Measurements from ENCODE around the gene LAMA2.

The LAMA2 gene

GRCh38 chr6:129398764-129399163 is 515.8 kb downstream of the LAMA2 start:
- DNase-seq = no peak

- no peak for DNase-seq
Measured at GRCh38 chr6:129402244-129402643, 519.3 kb downstream of the LAMA2 start.

GRCh38 chr6:129411092-129411491 is 528.2 kb downstream of the LAMA2 start:
- DNase-seq = no peak

- no peak for DNase-seq
Measured at GRCh38 chr6:129416337-129416990, 533.5 kb downstream of the LAMA2 start.

- no peak for DNase-seq
Measured at GRCh38 chr6:129417416-129418086, 534.6 kb downstream of the LAMA2 start.

- DNase-seq = no peak
Measured at GRCh38 chr6:129419324-129419723, 536.4 kb downstream of the LAMA2 start.

- DNase-seq = no peak
Measured at GRCh38 chr6:129426343-129426742, 543.4 kb downstream of the LAMA2 start.

- DNase-seq = no peak
Measured at GRCh38 chr6:129429956-129430355, 547.0 kb downstream of the LAMA2 start.

- no peak for DNase-seq
Measured at GRCh38 chr6:129432738-129433137, 549.8 kb downstream of the LAMA2 start.

- no peak for DNase-seq
Measured at GRCh38 chr6:129434091-129434490, 551.2 kb downstream of the LAMA2 start.

- DNase-seq = no peak
Measured at GRCh38 chr6:129440691-129441090, 557.8 kb downstream of the LAMA2 start.

- no peak for DNase-seq
Measured at GRCh38 chr6:129444683-129445082, 561.7 kb downstream of the LAMA2 start.

- peak; percentile 10 for DNase-seq
Measured at GRCh38 chr6:129446272-129447197, 563.6 kb downstream of the LAMA2 start.

- no peak for DNase-seq
Measured at GRCh38 chr6:129447198-129447565, 564.2 kb downstream of the LAMA2 start.

GRCh38 chr6:129448965-129449364 is 566.0 kb downstream of the LAMA2 start:
- DNase-seq = no peak

- no peak for DNase-seq
Measured at GRCh38 chr6:129451187-129451586, 568.2 kb downstream of the LAMA2 start.

GRCh38 chr6:129453073-129453472 is 570.1 kb downstream of the LAMA2 start:
- no peak for DNase-seq

GRCh38 chr6:129454488-129454887 is 571.5 kb downstream of the LAMA2 start:
- no peak for DNase-seq

GRCh38 chr6:129455126-129455769 is 572.3 kb downstream of the LAMA2 start:
- DNase-seq = no peak

- no peak for DNase-seq
Measured at GRCh38 chr6:129460221-129460620, 577.3 kb downstream of the LAMA2 start.

- no peak for DNase-seq
Measured at GRCh38 chr6:129469070-129469662, 586.2 kb downstream of the LAMA2 start.

GRCh38 chr6:129472239-129472638 is 589.3 kb downstream of the LAMA2 start:
- no peak for DNase-seq

GRCh38 chr6:129473546-129473945 is 590.6 kb downstream of the LAMA2 start:
- DNase-seq = no peak

All from CD4-positive, alpha-beta T cell treated with Interleukin-10 for 1 hour (primary cell).